A673 (cell line): ENCODE results near the gene WDPCP. TPM values are rescaled to one million over a fixed set of nuclear protein-coding genes. Genes with fewer than 3 reads are reported as not detected.

Experiments used
- BruUV-seq: library from RNA; stranded (reverse); fragments of 400-500 nt; replicated peaks from 2 replicates; lab custom pipeline; 2021; lab: Mats Ljungman, UMichigan
- CTCF ChIA-PET: fragments of 300-600 bp; sonication (Branson Sonifier 250); formaldehyde crosslinking; loops from one replicate; lab custom pipeline; 2022; ENCODE audit warnings: antibody characterized with exemption; lab: Charles Lee
- POLR2A ChIA-PET: fragments of 300-600 bp; sonication (Branson Sonifier 250); formaldehyde crosslinking; loops from one replicate; lab custom pipeline; 2022; ENCODE audit warnings: antibody characterized with exemption; ENCODE audit not compliant: low non-redundant PET; lab: Charles Lee
- DNase-seq: peaks from one replicate; pipeline ENCODE4 v3.0.0-alpha.2; 2015; ENCODE audit warnings: low spot score
- H3K27ac ChIP-seq: fragments of 200-600 bp; sonication (generic); 2 replicates; pipeline ENCODE4 v1.5.1; 2016; ENCODE audit warnings: mixed run types, low read depth, mild to moderate bottlenecking, mixed read lengths, antibody characterized with exemption, low read length; ENCODE audit not compliant: poor library complexity, severe bottlenecking
- H3K27me3 ChIP-seq: fragments of 200-600 bp; sonication (generic); replicated peaks from 2 replicates; pipeline ENCODE4 v1.6.1; 2017; ENCODE audit warnings: mixed run types, low read depth, mild to moderate bottlenecking, mixed read lengths, antibody characterized with exemption, low read length; ENCODE audit not compliant: insufficient read depth, poor library complexity
- H3K36me3 ChIP-seq: fragments of 200-600 bp; sonication (generic); 2 replicates; pipeline ENCODE4 v1.6.1; 2016; ENCODE audit warnings: mixed run types, mild to moderate bottlenecking, mixed read lengths, antibody characterized with exemption, low read length; ENCODE audit not compliant: insufficient read depth, poor library complexity, severe bottlenecking
- H3K4me1 ChIP-seq: fragments of 200-600 bp; sonication (generic); 2 replicates; pipeline ENCODE4 v1.6.1; 2017; ENCODE audit warnings: mixed run types, mild to moderate bottlenecking, mixed read lengths, antibody characterized with exemption, low read length; ENCODE audit not compliant: insufficient read depth, poor library complexity, severe bottlenecking
- H3K4me3 ChIP-seq: fragments of 200-600 bp; sonication (generic); 2 replicates; pipeline ENCODE4 v1.5.1; 2016; ENCODE audit warnings: low read depth, mixed run types, mild to moderate bottlenecking, mixed read lengths, low read length; ENCODE audit not compliant: poor library complexity, severe bottlenecking
- H3K9me3 ChIP-seq: fragments of 200-600 bp; sonication (generic); 2 replicates; pipeline ENCODE4 v1.6.1; 2016; ENCODE audit warnings: mixed run types, low read depth, mild to moderate bottlenecking, mixed read lengths, antibody characterized with exemption, low read length; ENCODE audit not compliant: poor library complexity, severe bottlenecking
- EZH2 ChIP-seq: fragments of 200-600 bp; sonication (generic); IDR thresholded peaks from 2 replicates; pipeline ENCODE4 v1.6.1; 2017; ENCODE audit warnings: borderline replicate concordance, low read depth, mild to moderate bottlenecking, mixed read lengths, antibody characterized with exemption, low read length; ENCODE audit not compliant: poor library complexity, severe bottlenecking
- intact Hi-C: fragments of 100-400 bp; cut with micrococcal nuclease; formaldehyde crosslinking; loops from one replicate; pipeline ENCODE4 v1.10.0; 2022; ENCODE audit not compliant: unreplicated experiment
- total RNA-seq: library from RNA; stranded (reverse); gene quantifications from 2 replicates; pipeline ENCODE4 v1.2.3, GENCODE V29; 2021
- TF ChIP-seq, protein P1 (sequence below): fragments of 300-800, 200-600 bp; sonication (generic); conservative IDR thresholded peaks from 2 replicates; pipeline ENCODE4 v1.5.1; 2017; ENCODE audit warnings: low read depth, mild to moderate bottlenecking, antibody characterized with exemption, low read length, moderate library complexity, mixed read lengths

The WDPCP gene
- total RNA-seq, 1 experiment from 2014 or later: 7.9 TPM

- POLR2A ChIA-PET: no interaction called here
- TF ChIP-seq, protein P1, sequence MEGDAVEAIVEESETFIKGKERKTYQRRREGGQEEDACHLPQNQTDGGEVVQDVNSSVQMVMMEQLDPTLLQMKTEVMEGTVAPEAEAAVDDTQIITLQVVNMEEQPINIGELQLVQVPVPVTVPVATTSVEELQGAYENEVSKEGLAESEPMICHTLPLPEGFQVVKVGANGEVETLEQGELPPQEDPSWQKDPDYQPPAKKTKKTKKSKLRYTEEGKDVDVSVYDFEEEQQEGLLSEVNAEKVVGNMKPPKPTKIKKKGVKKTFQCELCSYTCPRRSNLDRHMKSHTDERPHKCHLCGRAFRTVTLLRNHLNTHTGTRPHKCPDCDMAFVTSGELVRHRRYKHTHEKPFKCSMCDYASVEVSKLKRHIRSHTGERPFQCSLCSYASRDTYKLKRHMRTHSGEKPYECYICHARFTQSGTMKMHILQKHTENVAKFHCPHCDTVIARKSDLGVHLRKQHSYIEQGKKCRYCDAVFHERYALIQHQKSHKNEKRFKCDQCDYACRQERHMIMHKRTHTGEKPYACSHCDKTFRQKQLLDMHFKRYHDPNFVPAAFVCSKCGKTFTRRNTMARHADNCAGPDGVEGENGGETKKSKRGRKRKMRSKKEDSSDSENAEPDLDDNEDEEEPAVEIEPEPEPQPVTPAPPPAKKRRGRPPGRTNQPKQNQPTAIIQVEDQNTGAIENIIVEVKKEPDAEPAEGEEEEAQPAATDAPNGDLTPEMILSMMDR: no peak
- no peak for TF ChIP-seq EZH2
- Histone ChIP-seq H3K4me3 (no peak overlapping the region), H3K27ac (no peak overlapping the region), H3K4me1 (no peaks in the 10 kb centered on the region), H3K27me3 (no peaks in the 10 kb centered on the region), H3K36me3 (no peaks in the 10 kb centered on the region), H3K9me3 (no peaks in the 10 kb centered on the region)
- no TSS peak for BruUV-seq
- intact Hi-C loops: no loop called here
- DNase-seq: no peak
- CTCF ChIA-PET: no interaction called here
These were observed 491.8 kb downstream of the WDPCP start for GRCh38 chr2:63096491-63096890.

DNA sequence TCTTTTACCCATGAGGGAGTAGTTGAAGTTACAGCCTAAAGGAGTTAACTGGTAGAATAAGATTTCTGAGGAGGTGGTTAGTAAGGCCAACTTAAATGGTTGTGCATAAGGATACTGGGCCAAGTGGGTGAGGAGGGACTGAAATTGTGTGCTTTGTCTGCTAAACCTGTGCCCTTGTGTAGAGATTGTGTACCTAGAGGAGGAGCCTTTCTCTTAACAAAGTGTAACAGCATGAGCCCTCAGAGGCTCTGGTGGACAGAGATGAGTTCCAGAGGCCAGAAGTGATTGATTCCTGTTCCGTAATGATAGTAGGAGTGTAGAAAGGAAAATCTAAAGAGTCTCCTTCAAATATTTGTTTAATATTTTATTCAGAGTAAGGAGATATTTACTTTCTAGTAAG, 494.8 kb downstream of the WDPCP start:
- H3K36me3 ChIP-seq: no peaks in the 10 kb centered on the region
- TF ChIP-seq, protein P1: no peak
- TF ChIP-seq EZH2: no peak
- no peaks in the 10 kb centered on the region for H3K27me3 ChIP-seq
- CTCF ChIA-PET: no interaction called here
- H3K4me3 ChIP-seq: no peak overlapping the region
- BruUV-seq: no TSS peak
- H3K27ac ChIP-seq: no peak overlapping the region
- POLR2A ChIA-PET: no interaction called here
- H3K4me1 ChIP-seq: no peaks in the 10 kb centered on the region
- no peak for DNase-seq
- no peaks in the 10 kb centered on the region for H3K9me3 ChIP-seq
- intact Hi-C loops: no loop called here

GRCh38 chr2:63092857-63093256, 495.4 kb downstream of the WDPCP start:
- no peaks in the 10 kb centered on the region for H3K36me3 ChIP-seq
- POLR2A ChIA-PET: no interaction called here
- H3K4me3 ChIP-seq: no peak overlapping the region
- no peak for DNase-seq
- no peaks in the 10 kb centered on the region for H3K9me3 ChIP-seq
- no peaks in the 10 kb centered on the region for H3K27me3 ChIP-seq
- H3K27ac ChIP-seq: no peak overlapping the region
- H3K4me1 ChIP-seq: no peaks in the 10 kb centered on the region
- TF ChIP-seq, protein P1: no peak
- no peak for TF ChIP-seq EZH2
- intact Hi-C loops: no loop called here
- CTCF ChIA-PET: no interaction called here
- no TSS peak for BruUV-seq
